Immature natural killer cell (primary cell): ENCODE results near the gene LUZP2. TPM values are rescaled to one million over a fixed set of nuclear protein-coding genes. Genes with fewer than 3 reads are reported as not detected.

Experiments used
- DNase-seq, 3 donors: peaks; one replicate each; pipeline ENCODE4 v3.0.0; 2022; ENCODE audit warnings: mixed read lengths in 1 of 3
- H3K27ac Mint-ChIP-seq, 6 donors: one replicate each; pipeline ENCODE4 v1.8.0; 2020; ENCODE audit warnings: mixed read lengths in 6 of 6, mild to moderate bottlenecking in 5 of 6, inconsistent platforms in 4 of 6, moderate library complexity in 3 of 6
- H3K27me3 Mint-ChIP-seq, 3 donors: one replicate each; pipeline ENCODE4 v1.8.0; 2020 to 2021; ENCODE audit warnings: low read depth in 3 of 3, mild to moderate bottlenecking in 3 of 3, mixed read lengths in 3 of 3, moderate library complexity in 3 of 3, inconsistent platforms in 1 of 3
- H3K36me3 Mint-ChIP-seq, 3 donors: one replicate each; pipeline ENCODE4 v1.8.0; 2020; ENCODE audit warnings: mixed read lengths in 3 of 3, inconsistent platforms in 2 of 3, mild to moderate bottlenecking in 2 of 3
- H3K4me1 Mint-ChIP-seq, 2 donors: one replicate each; pipeline ENCODE4 v1.8.0; 2020; ENCODE audit warnings: inconsistent platforms in 2 of 2, mild to moderate bottlenecking in 2 of 2, mixed read lengths in 2 of 2, moderate library complexity in 1 of 2
- H3K4me3 Mint-ChIP-seq, 5 donors: one replicate each; pipeline ENCODE4 v1.8.0; 2020; ENCODE audit warnings: mild to moderate bottlenecking in 5 of 5, mixed read lengths in 5 of 5, inconsistent platforms in 3 of 5, moderate library complexity in 3 of 5
- H3K9me3 Mint-ChIP-seq, 6 donors: one replicate each; pipeline ENCODE4 v1.8.0; 2020; ENCODE audit warnings: mild to moderate bottlenecking in 6 of 6, mixed read lengths in 6 of 6, inconsistent platforms in 4 of 6, moderate library complexity in 3 of 6
- polyA plus RNA-seq, 3 donors: library from polyadenylated mRNA; unstranded; fragments of 300-500 nt; fragmentation: Illumina TruSeq; gene quantifications; one replicate each; pipeline ENCODE4 v1.2.3, GENCODE V29; 2021

LUZP2 gene
- polyA plus RNA-seq, 3 donors from 2014 or later, result not detected

DNA sequence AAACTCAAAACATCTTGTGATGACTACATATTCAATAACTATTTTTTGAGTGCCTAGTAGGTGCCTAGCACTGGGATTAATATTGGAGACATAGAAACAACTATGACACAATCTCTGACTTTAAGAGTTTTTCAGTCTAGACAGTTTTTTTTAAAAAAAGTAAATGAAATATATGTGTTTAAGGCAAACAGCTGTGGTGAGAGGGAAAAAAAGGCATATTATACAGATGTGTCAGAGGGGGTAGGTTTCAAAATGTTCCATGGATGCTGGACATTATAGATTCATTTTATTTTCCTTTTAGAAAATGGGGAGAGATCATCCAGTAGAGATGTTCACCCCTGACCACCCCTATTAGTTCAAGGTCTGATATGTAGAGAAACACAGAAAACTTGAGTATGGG, 90.8 kb downstream of the LUZP2 start:
- Mint-ChIP-seq H3K27ac (no peak overlapping the region), H3K4me1 (no peaks in the 10 kb centered on the region), H3K4me3 (no peak overlapping the region), H3K36me3 (no peaks in the 10 kb centered on the region), H3K9me3 (peaks cover 0 to 18% (median 0%) of the 10 kb centered on the region in 6 donors), H3K27me3 (no peaks in the 10 kb centered on the region)
- DNase-seq, result no peak

DNA sequence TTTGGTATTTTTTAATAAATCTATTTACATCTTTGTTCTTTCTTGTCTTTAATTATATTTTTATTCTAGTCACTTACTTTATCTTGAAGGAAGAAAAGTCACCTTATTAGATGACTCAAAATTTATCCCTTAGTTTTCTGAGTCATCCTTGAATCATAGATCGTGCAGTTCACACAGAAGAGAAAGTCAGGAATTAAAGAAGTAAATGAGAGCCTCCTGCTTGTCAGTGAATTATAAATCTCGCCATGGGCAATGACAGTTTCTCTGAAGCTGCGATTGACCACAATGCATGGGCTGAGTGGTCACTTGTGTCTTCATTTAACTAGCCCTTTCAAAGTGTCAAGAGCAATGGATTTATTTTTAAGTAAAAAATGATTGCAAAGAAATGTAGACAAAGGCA, 91.2 kb downstream of the LUZP2 start:
- no peak overlapping the region for H3K4me3 Mint-ChIP-seq
- no peaks in the 10 kb centered on the region for H3K4me1 Mint-ChIP-seq
- no peaks in the 10 kb centered on the region for H3K36me3 Mint-ChIP-seq
- peaks cover 0 to 18% (median 0%) of the 10 kb centered on the region in 6 donors for H3K9me3 Mint-ChIP-seq
- H3K27me3 Mint-ChIP-seq, result no peaks in the 10 kb centered on the region
- no peak overlapping the region for H3K27ac Mint-ChIP-seq
- DNase-seq, result no peak

DNA sequence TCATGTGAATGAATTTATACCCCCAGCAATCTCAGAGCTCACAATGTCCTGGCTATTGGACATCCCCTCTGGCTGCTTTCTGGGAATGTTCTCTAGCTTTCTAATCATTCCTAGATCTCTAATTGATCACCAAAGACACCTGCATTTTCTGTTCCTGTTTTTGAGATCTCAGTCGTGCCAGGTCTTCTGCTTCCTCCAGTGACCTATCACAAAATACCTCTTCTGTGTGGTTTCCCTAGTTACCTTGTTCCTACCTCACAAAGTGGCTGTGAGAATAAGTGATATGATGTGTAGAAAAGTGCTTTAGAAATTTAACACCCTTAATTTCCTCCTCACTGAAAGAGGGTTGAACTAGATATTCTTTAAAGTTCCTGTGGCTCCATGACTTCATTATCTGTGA, 92.2 kb downstream of the LUZP2 start:
- H3K27ac Mint-ChIP-seq, result no peak overlapping the region
- DNase-seq, result no peak
- no peaks in the 10 kb centered on the region for H3K27me3 Mint-ChIP-seq

DNA sequence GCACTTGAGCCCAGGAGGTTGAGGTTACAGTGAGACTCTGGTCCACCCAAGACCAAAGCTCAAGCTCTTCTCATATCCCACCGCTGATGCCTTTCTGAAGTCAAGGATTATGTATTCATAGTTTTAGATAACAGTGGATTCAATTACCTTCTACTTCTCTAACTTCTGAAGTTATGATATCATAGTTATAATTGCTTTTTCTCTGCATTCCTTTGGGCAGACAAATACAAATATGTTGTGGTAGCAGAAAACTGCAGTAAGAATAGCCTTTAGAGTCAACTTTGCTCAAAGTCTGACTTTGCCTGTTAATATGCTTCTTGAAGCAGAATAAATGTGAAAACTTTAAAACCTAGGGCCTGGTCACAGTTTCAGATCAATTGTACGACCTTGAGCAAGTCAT, 94.4 kb downstream of the LUZP2 start:
- Mint-ChIP-seq H3K9me3 (peaks cover 0 to 6% (median 0%) of the 10 kb centered on the region in 6 donors), H3K36me3 (no peaks in the 10 kb centered on the region), H3K27me3 (no peaks in the 10 kb centered on the region), H3K27ac (no peak overlapping the region), H3K4me1 (no peaks in the 10 kb centered on the region), H3K4me3 (no peak overlapping the region)
- no peak for DNase-seq

More for the DNA sequence above, 92.2 kb downstream of the LUZP2 start:
- no peaks in the 10 kb centered on the region for H3K36me3 Mint-ChIP-seq
- no peak overlapping the region for H3K4me3 Mint-ChIP-seq
- H3K4me1 Mint-ChIP-seq, result no peaks in the 10 kb centered on the region
- H3K9me3 Mint-ChIP-seq, result peaks cover 0 to 17% (median 0%) of the 10 kb centered on the region in 6 donors

DNA sequence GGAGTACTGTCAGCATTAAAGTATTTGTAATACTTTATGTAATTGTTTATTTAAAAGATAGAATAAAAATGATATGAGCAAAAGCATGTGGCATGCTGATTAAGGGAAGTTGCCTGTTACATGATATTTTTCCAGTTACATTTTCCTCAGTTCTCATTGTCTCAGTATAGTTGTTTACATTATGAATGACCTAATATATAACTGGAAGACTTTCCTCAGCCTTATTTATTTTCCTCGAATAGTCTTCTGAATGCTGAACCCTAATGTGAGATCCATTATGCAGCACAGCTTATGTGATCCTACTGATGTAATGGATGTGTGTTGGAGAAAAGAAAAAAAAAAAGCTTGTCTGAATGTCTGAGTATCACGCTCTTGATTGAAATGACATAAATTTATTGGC, 95.5 kb downstream of the LUZP2 start:
- H3K4me1 Mint-ChIP-seq, result no peaks in the 10 kb centered on the region
- H3K36me3 Mint-ChIP-seq, result no peaks in the 10 kb centered on the region

DNA sequence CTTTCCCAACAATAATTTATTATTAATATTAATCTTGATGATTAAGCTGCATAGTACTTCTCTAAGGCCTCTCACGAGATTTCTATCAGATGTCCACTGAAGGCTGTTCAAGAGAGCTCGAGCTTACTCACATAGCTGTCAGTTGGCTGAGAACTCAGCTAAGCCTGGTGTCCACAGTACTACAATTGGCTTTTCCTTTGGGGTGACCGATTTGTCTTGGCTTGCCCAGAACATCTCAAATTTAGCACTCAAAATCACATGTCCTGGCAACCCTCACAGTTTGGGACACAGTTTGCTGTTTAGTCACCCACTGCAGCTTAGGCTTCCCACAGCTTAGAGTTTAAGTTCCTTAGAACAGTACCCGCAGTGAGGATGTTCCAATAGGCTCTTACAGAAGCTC, 96.5 kb downstream of the LUZP2 start:
- no peaks in the 10 kb centered on the region for H3K27me3 Mint-ChIP-seq
- H3K4me1 Mint-ChIP-seq, result no peaks in the 10 kb centered on the region
- no peak overlapping the region for H3K4me3 Mint-ChIP-seq
- no peak overlapping the region for H3K27ac Mint-ChIP-seq
- peaks cover 0 to 6% (median 0%) of the 10 kb centered on the region in 6 donors for H3K9me3 Mint-ChIP-seq
- H3K36me3 Mint-ChIP-seq, result no peaks in the 10 kb centered on the region
- DNase-seq, result no peak

More for the DNA sequence above, 95.5 kb downstream of the LUZP2 start:
- Mint-ChIP-seq H3K4me3 (no peak overlapping the region), H3K27ac (no peak overlapping the region), H3K27me3 (no peaks in the 10 kb centered on the region), H3K9me3 (peaks cover 0 to 6% (median 0%) of the 10 kb centered on the region in 6 donors)
- DNase-seq, result no peak

DNA sequence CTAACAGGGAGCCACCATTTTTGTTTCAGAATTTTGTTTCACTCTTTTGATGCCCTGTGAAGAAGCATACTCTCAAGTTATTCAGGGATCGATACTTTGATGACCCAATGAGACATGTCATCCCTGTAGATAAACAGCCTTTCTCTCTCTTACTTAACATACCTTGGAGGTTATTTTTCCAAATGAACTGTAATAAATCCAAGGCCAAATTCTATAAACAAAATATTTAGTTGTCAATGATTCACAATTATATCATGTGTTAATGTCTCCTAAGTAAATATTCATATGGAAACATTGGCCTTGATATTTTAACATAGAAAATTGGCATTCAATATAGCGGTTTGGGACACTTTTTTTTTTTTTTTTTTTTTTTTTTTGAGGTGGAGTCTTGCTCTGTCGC, 97.5 kb downstream of the LUZP2 start:
- Mint-ChIP-seq H3K9me3 (peaks cover 0 to 2% (median 0%) of the 10 kb centered on the region in 6 donors), H3K4me3 (no peak overlapping the region), H3K27me3 (no peaks in the 10 kb centered on the region), H3K36me3 (no peaks in the 10 kb centered on the region), H3K27ac (no peak overlapping the region), H3K4me1 (no peaks in the 10 kb centered on the region)
- no peak for DNase-seq

DNA sequence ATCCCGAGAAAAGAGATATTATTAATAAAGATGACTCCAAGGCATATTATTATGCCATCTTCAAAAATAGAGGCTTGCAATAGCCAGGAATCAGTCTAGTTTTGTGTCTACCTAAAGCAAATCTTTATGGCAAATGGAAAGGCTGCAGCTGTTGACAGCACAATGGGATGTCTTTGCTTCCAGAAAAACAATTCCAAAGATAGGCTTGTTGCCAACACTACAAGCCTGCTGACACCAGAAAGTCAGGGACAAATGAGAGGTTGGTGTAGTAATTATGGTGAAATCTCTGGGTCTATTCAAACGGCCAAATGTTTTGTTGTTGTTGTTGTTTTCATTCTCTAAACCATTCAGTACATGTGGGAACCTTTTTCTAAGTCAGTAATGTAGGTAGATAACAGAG, 101.8 kb downstream of the LUZP2 start:
- peaks cover 0 to 2% (median 0%) of the 10 kb centered on the region in 3 donors for H3K27me3 Mint-ChIP-seq
- H3K27ac Mint-ChIP-seq, result no peak overlapping the region
- peaks cover 0 to 2% (median 0%) of the 10 kb centered on the region in 6 donors for H3K9me3 Mint-ChIP-seq
- no peaks in the 10 kb centered on the region for H3K36me3 Mint-ChIP-seq
- H3K4me3 Mint-ChIP-seq, result no peak overlapping the region
- no peak for DNase-seq
- no peaks in the 10 kb centered on the region for H3K4me1 Mint-ChIP-seq

DNA sequence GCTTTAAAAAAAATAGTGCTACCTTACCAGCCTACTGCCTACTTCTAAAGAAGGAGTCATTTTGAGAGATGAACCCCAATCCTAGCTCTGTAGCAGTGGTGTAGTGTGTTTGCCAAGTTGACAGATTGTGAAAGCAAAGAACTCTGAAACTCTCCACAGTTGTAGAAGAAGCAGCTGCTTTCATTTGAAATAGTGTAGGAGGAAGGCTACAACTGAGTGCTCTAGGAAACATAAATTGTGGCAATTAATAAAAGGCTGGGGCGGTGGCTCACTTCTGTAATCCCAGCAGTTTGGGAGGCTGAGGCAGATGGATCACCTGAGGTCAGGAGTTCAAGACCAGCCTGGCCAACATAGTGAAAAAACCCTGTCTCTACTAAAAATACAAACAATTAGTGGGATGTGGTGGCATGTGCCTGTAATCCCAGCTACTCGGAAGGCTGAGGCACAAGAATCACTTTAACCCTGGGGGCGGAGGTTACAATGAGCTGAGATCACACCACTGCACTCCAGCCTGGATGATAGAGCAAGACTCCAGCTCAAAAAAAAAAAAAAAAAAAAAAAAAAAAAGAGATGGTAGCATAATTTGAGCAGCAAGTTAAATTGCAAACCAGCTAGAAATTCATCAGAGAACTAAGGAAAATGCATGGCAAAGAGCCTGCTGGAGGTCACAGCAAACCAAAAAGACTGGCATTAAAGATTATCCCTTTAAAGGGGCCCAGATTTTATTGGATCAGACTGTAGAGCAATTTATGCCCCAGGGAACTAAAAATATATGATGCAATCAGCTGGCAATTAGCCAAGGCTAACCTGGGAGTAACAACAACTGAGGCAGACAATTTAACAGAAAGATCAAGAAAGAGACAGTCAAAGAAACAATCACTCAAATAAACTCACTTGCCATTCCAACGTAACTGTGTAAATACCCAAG, 112.6 kb downstream of the LUZP2 start:
- peaks cover 0 to 5% (median 0%) of the 10 kb centered on the region in 3 donors for H3K27me3 Mint-ChIP-seq
- H3K4me1 Mint-ChIP-seq, result no peaks in the 10 kb centered on the region
- peaks cover 0 to 8% (median 3%) of the 10 kb centered on the region in 6 donors for H3K9me3 Mint-ChIP-seq
- H3K36me3 Mint-ChIP-seq, result no peaks in the 10 kb centered on the region
- no peak overlapping the region for H3K4me3 Mint-ChIP-seq
- no peak for DNase-seq
- no peak overlapping the region for H3K27ac Mint-ChIP-seq

DNA sequence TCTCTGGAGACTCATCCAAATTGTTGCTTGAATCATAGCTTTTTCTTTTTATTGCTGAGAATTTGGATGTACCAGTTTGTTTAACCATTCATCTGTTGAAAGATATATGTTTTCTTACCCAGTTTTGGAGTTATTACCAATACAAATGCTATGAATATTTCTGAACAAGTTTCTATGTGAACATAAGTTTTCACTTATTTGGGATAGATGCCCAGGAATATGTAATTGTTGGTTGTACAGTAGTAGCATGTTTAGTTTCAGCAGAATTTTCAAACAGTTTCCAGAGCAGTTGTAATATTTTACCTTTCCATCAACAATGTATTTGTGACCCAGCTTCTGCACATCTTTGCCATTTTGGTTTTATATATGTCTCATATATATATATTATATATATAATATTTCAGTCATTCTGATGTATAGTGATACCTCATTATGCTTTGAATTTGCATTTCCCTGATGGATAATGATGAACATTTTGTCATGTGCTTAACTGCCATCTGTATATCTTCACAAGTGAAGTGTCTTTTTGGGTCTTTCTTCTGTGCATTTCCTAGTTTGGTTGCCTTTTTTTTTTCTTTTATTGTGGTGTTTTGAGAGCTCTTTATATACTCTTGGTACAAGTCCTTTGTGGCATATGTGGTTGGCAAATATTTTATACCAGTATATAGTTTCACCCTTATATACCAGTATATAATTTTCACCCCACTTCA, 118.8 kb downstream of the LUZP2 start:
- H3K4me1 Mint-ChIP-seq, result no peaks in the 10 kb centered on the region
- H3K27me3 Mint-ChIP-seq, result peaks cover 0 to 2% (median 0%) of the 10 kb centered on the region in 3 donors
- H3K4me3 Mint-ChIP-seq, result no peak overlapping the region
- DNase-seq, result no peak
- peaks cover 0 to 1% (median 0%) of the 10 kb centered on the region in 6 donors for H3K9me3 Mint-ChIP-seq
- H3K36me3 Mint-ChIP-seq, result no peaks in the 10 kb centered on the region
- no peak overlapping the region for H3K27ac Mint-ChIP-seq

DNA sequence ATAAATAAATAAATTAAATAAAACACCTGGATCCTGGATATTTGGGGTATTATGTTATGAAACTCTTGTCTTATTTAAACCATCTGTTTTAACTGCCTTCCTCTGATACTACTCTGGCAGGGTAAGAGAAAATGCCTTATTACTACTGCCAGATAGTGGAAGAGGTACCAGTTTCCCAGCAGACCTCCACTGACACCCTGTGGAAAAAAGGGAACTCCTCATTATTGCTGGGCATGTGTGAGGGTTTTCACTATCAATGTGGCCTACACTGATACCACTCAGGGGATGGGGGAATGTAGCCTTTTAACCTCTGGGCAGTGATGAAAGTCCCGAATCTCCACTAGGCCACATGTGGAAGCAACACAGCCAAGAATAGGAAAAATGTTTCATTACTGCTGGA, 121.0 kb downstream of the LUZP2 start:
- H3K36me3 Mint-ChIP-seq, result no peaks in the 10 kb centered on the region
- no peak overlapping the region for H3K4me3 Mint-ChIP-seq
- peaks cover 0 to 5% (median 0%) of the 10 kb centered on the region in 3 donors for H3K27me3 Mint-ChIP-seq
- H3K9me3 Mint-ChIP-seq, result no peaks in the 10 kb centered on the region
- no peak for DNase-seq
- no peaks in the 10 kb centered on the region for H3K4me1 Mint-ChIP-seq
- no peak overlapping the region for H3K27ac Mint-ChIP-seq

DNA sequence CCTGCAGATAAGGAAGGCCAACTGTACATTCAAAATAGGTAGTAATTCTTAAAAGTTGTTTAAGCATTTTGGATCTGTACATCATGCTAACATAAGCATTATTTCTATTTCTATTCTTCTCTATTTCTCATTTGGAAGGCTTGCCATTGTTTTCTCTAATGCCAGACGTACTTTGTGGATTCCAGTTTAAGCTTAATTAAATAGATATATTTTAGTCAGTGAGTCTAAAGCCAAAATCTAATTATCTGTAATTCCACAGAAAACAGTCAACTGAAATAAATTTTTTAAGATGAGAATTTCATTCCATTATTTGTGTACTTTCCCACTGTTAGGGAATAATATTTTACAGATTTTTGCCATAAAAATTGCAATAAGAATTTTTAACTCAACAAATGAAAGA, 123.0 kb downstream of the LUZP2 start:
- H3K27ac Mint-ChIP-seq, result no peak overlapping the region
- H3K9me3 Mint-ChIP-seq, result no peaks in the 10 kb centered on the region
- H3K36me3 Mint-ChIP-seq, result no peaks in the 10 kb centered on the region
- no peak overlapping the region for H3K4me3 Mint-ChIP-seq
- peaks cover 0 to 3% (median 0%) of the 10 kb centered on the region in 3 donors for H3K27me3 Mint-ChIP-seq
- DNase-seq, result no peak
- no peaks in the 10 kb centered on the region for H3K4me1 Mint-ChIP-seq

DNA sequence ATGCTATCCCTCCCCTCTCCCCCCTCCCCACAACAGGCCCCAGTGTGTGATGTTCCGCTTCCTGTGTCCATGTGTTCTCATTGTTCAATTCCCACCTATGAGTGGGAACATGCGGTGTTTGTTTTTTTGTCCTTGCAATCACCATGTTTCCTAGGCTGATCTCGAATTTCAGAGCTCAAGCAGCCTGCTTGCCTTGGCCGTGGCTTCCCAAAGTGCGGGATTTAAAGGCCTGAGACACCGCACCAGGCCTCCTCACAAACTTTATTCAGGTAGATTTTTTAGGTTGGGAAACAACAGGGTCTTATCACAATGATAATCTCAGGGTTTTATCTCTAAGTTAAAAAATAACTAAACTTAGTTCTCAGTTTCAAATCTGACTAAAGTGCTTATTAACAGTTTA, 125.4 kb downstream of the LUZP2 start:
- Mint-ChIP-seq H3K4me1 (no peaks in the 10 kb centered on the region), H3K9me3 (no peaks in the 10 kb centered on the region), H3K27ac (no peak overlapping the region), H3K27me3 (peaks cover 0 to 3% (median 0%) of the 10 kb centered on the region in 3 donors), H3K36me3 (no peaks in the 10 kb centered on the region), H3K4me3 (no peak overlapping the region)
- no peak for DNase-seq

DNA sequence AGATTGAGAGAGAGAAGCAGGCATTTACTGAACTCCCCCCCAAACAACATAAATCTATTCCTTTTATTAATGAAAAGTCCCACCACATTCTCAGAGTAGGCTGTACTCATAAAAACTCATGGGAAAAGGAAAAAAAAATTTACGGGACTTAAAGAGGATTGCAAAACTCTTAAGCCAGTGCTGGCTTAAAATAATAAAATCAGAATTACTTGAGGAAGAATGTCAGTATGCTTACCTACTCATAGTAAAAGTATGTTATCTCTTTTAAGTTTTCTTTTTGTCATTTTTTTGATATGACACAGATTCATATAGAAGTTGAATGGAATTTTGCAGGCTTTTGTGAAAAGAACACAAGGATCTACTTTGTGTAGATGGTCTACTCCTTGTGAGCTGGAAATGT, 126.3 kb downstream of the LUZP2 start:
- Mint-ChIP-seq H3K4me1 (no peaks in the 10 kb centered on the region), H3K9me3 (no peaks in the 10 kb centered on the region), H3K27me3 (peaks cover 0 to 3% (median 0%) of the 10 kb centered on the region in 3 donors), H3K4me3 (no peak overlapping the region), H3K36me3 (no peaks in the 10 kb centered on the region), H3K27ac (no peak overlapping the region)
- no peak for DNase-seq
